Astrocyte (in vitro differentiated cells and primary cell): ENCODE results near the gene C1QTNF1. TPM values are rescaled to one million over a fixed set of nuclear protein-coding genes. Genes with fewer than 3 reads are reported as not detected.

ENCODE experiments used
- DNase-seq: peaks from one replicate; pipeline ENCODE4 v3.0.0-alpha.2; 2010; ENCODE audit warnings: low read depth
- FAIRE-seq: peaks from 2 replicates; lab custom pipeline; 2011; peaks lifted over from hg19 to GRCh38; lab: Jason Lieb, UNC
- H2AFZ ChIP-seq: 2 replicates; pipeline ENCODE4 v1.6.0; 2012; ENCODE audit warnings: low read depth, low read length, inconsistent platforms
- H3K27ac ChIP-seq: 2 replicates; pipeline ENCODE4 v1.5.1; 2011; ENCODE audit warnings: low read depth, low read length, inconsistent platforms
- H3K27me3 ChIP-seq: 2 replicates; pipeline ENCODE4 v1.6.0; 2011; ENCODE audit warnings: low read length, inconsistent platforms; ENCODE audit not compliant: insufficient read depth
- H3K36me3 ChIP-seq: 2 replicates; pipeline ENCODE4 v1.5.1; 2011; ENCODE audit warnings: low read length, inconsistent platforms; ENCODE audit not compliant: insufficient read depth
- H3K4me1 ChIP-seq: 2 replicates; pipeline ENCODE4 v1.5.1; 2011; ENCODE audit warnings: low read length, inconsistent platforms; ENCODE audit not compliant: insufficient read depth
- H3K4me2 ChIP-seq: 2 replicates; pipeline ENCODE4 v1.6.0; 2012; ENCODE audit warnings: low read length, inconsistent platforms
- H3K4me3 ChIP-seq: 2 replicates; pipeline ENCODE4 v1.5.1; 2011; ENCODE audit warnings: low read depth, mild to moderate bottlenecking, low read length, inconsistent platforms; ENCODE audit not compliant: insufficient read depth
- H3K79me2 ChIP-seq: 2 replicates; pipeline ENCODE4 v1.6.0; 2012; ENCODE audit warnings: mild to moderate bottlenecking, low read length, inconsistent platforms; ENCODE audit not compliant: insufficient read depth
- H3K9ac ChIP-seq: 2 replicates; pipeline ENCODE4 v1.6.0; 2012; ENCODE audit warnings: mild to moderate bottlenecking, low read length, inconsistent platforms
- H3K9me3 ChIP-seq: 2 replicates; pipeline ENCODE4 v1.5.1; 2012; ENCODE audit warnings: low read depth, mild to moderate bottlenecking, low read length, inconsistent platforms; ENCODE audit not compliant: insufficient read depth
- H4K20me1 ChIP-seq: 2 replicates; pipeline ENCODE4 v1.6.0; 2012; ENCODE audit warnings: low read length, inconsistent platforms; ENCODE audit not compliant: insufficient read depth
- H3K27ac Mint-ChIP-seq: one replicate; pipeline ENCODE4 v1.8.0; 2021; ENCODE audit warnings: mild to moderate bottlenecking, mixed read lengths; ENCODE audit not compliant: unreplicated experiment
- H3K27me3 Mint-ChIP-seq: one replicate; pipeline ENCODE4 v1.8.0; 2021; ENCODE audit warnings: low read depth, mixed read lengths; ENCODE audit not compliant: unreplicated experiment
- H3K36me3 Mint-ChIP-seq: one replicate; pipeline ENCODE4 v1.8.0; 2021; ENCODE audit warnings: low read depth, mixed read lengths; ENCODE audit not compliant: unreplicated experiment
- H3K4me1 Mint-ChIP-seq: one replicate; pipeline ENCODE4 v1.8.0; 2021; ENCODE audit warnings: low read depth, mixed read lengths; ENCODE audit not compliant: unreplicated experiment
- H3K4me3 Mint-ChIP-seq: one replicate; pipeline ENCODE4 v1.8.0; 2021; ENCODE audit warnings: mild to moderate bottlenecking, moderate library complexity, mixed read lengths; ENCODE audit not compliant: unreplicated experiment
- H3K9me3 Mint-ChIP-seq: one replicate; pipeline ENCODE4 v1.8.0; 2021; ENCODE audit warnings: mild to moderate bottlenecking, mixed read lengths; ENCODE audit not compliant: unreplicated experiment
- CTCF ChIP-seq: IDR thresholded peaks from 2 replicates; pipeline ENCODE4 v1.5.1; 2011; ENCODE audit warnings: low read depth, mild to moderate bottlenecking, inconsistent platforms, low read length, moderate library complexity; ENCODE audit not compliant: insufficient read depth
- EZH2 ChIP-seq: IDR thresholded peaks from 2 replicates; pipeline ENCODE4 v1.6.1; 2012; ENCODE audit warnings: mild to moderate bottlenecking, low read length, inconsistent platforms; ENCODE audit not compliant: insufficient read depth
- total RNA-seq: library from RNA; stranded (reverse); gene quantifications from 2 replicates; pipeline ENCODE4 v1.2.1, GENCODE V29; 2021

The C1QTNF1 gene
- total RNA-seq, 1 donor from 2014 or later = 2.2 TPM

DNA sequence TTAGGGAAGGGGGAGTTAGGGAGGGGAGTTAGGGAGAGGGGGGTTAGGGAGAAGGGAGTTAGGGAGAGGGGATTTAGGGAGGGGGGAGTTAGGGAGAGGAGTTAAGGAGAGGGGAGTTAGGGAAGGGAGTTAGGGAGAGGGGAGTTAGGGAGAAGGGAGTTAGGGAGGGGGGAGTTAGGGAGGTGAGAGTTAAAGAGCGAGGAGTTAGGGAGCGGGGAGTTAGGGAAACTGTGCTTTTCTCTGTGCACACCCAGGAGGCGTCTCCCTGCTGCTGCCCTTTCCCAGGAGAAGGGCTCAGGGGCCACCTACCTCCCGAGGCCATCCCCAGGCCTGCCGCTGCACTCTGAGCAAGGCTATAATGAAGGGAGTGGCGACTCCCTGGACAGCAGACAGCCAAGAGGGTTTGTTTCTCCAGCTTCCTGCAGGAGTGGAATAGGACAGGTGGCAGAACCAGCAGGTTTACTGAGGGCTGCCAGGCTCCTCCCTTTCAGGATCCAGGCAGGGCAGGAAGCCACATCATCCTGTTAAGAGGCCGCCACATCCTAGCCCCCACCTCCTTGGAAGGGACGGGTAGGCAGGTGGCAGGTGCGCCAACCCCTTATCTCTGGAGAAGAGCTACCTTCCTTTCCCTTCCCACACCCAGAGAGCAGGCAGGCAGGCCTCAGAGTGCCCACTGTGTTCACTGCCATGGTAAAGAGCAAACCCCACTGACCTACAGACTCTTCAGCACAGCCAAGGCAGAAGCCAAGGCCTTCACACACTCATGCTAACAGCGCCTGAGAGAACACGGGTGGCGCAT lies 18.7 kb upstream of the C1QTNF1 start:
- H3K4me3 ChIP-seq = no peak overlapping the region
- H3K9ac ChIP-seq = no peak overlapping the region
- Mint-ChIP-seq H3K27me3 (no peaks in the 10 kb centered on the region), H3K36me3 (peaks cover 17% of the 10 kb centered on the region), H3K4me3 (no peak overlapping the region), H3K27ac (no peak overlapping the region), H3K4me1 (peaks cover 13% of the 10 kb centered on the region), H3K9me3 (no peaks in the 10 kb centered on the region)
- no peak for FAIRE-seq
- DNase-seq = no peak
- H3K27ac ChIP-seq = no peak overlapping the region
- H3K9me3 ChIP-seq = no peaks in the 10 kb centered on the region
- H3K27me3 ChIP-seq = no peaks in the 10 kb centered on the region
- no peak for TF ChIP-seq EZH2
- TF ChIP-seq CTCF = no peak
- peaks cover 19% of the 10 kb centered on the region for H3K4me1 ChIP-seq
- no peaks in the 10 kb centered on the region for H3K36me3 ChIP-seq
- peaks cover 82% of the 10 kb centered on the region for H3K79me2 ChIP-seq
- H3K4me2 ChIP-seq = no peak overlapping the region
- H4K20me1 ChIP-seq = peaks cover 83% of the 10 kb centered on the region
- H2AFZ ChIP-seq = no peak overlapping the region

DNA sequence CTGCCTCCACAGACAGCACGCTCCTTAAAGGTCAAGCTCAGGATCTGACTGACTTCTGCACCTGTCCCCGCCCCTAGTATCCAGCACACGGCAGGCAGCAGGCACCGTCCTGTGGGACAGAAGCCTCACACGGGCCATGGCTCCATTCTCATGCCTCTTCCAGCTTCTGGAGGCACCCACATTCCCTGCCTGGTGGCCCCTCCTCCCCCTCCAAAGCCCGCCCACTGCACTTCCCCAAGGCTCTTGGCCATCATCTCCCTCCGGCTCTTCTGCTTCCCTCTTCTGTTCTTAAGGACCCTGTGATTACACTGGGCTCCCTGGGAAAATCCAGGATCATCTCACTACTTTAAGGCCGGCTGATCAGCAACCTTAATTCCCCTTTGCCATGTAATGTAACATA lies 17.9 kb upstream of the C1QTNF1 start:
- FAIRE-seq (no peak), DNase-seq (no peak)
- Histone ChIP-seq H3K36me3 (no peaks in the 10 kb centered on the region), H3K9me3 (no peaks in the 10 kb centered on the region), H3K4me1 (peaks cover 20% of the 10 kb centered on the region), H3K27me3 (no peaks in the 10 kb centered on the region), H2AFZ (no peak overlapping the region), H3K9ac (no peak overlapping the region), H4K20me1 (peaks cover 75% of the 10 kb centered on the region), H3K79me2 (peaks cover 74% of the 10 kb centered on the region), H3K4me3 (no peak overlapping the region), H3K4me2 (no peak overlapping the region), H3K27ac (no peak overlapping the region)
- H3K36me3 Mint-ChIP-seq = peaks cover 17% of the 10 kb centered on the region
- no peak for TF ChIP-seq EZH2
- TF ChIP-seq CTCF = no peak
- H3K27me3 Mint-ChIP-seq = no peaks in the 10 kb centered on the region
- no peak overlapping the region for H3K27ac Mint-ChIP-seq
- no peak overlapping the region for H3K4me3 Mint-ChIP-seq
- H3K4me1 Mint-ChIP-seq = peaks cover 16% of the 10 kb centered on the region
- no peaks in the 10 kb centered on the region for H3K9me3 Mint-ChIP-seq
